ENCODE results near the gene MEX3D. TPM values are rescaled to one million over a fixed set of nuclear protein-coding genes. Genes with fewer than 3 reads are reported as not detected.

The MEX3D gene
- total RNA-seq, 2 experiments from 2014 or later: 1.6 to 2.3 TPM

DNA sequence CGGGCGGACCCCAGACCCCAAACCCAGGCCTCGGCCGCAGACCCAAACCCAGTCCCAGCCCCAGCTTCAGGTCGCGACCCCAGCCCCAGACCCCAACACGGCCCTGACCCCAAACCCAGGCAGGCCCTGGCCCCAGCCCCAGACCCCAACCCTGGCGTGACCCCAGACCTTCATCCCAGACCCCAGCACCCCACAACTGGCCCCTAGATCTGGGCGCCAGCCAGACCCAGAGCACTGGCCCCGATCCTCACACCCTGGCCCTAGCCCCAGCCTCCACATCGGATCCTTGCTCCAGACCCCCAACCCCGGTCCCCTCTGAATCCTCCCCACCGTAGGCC lies 17.1 kb upstream of the MEX3D start:
- Mint-ChIP-seq H3K9me3 (no peaks in the 10 kb centered on the region), H3K4me3 (no peak overlapping the region), H3K4me1 (ENCODE audit: low read depth) (peaks cover 9% of the 10 kb centered on the region), H3K36me3 (ENCODE audit: low read depth) (peaks cover 35% of the 10 kb centered on the region), H3K27ac (no peak overlapping the region), H3K27me3 (no peaks in the 10 kb centered on the region)
- DNase-seq: no peak
- POLR2A ChIA-PET: no interaction called here
- CTCF ChIA-PET: no interaction called here
- Histone ChIP-seq H3K27me3 (ENCODE audit: control insufficient read depth in 1 of 2, insufficient read depth in 2 of 2, low read length in 2 of 2) (no peaks in the 10 kb centered on the region), H3K9me3 (ENCODE audit: control insufficient read depth in 1 of 2, insufficient read depth in 1 of 2, low read length in 2 of 2) (no peaks in the 10 kb centered on the region), H3K27ac (ENCODE audit: low read depth in 1 of 2, low read length in 2 of 2) (no peak overlapping the region), H3K4me1 (ENCODE audit: insufficient read depth, low read length) (peaks cover 14% of the 10 kb centered on the region), H3K36me3 (ENCODE audit: insufficient read depth, low read length) (peaks cover 36% of the 10 kb centered on the region), H3K4me3 (ENCODE audit: low read length) (no peak overlapping the region)
- no peak for ATAC-seq (ENCODE audit: poor library complexity)
- TF ChIP-seq, protein P1, sequence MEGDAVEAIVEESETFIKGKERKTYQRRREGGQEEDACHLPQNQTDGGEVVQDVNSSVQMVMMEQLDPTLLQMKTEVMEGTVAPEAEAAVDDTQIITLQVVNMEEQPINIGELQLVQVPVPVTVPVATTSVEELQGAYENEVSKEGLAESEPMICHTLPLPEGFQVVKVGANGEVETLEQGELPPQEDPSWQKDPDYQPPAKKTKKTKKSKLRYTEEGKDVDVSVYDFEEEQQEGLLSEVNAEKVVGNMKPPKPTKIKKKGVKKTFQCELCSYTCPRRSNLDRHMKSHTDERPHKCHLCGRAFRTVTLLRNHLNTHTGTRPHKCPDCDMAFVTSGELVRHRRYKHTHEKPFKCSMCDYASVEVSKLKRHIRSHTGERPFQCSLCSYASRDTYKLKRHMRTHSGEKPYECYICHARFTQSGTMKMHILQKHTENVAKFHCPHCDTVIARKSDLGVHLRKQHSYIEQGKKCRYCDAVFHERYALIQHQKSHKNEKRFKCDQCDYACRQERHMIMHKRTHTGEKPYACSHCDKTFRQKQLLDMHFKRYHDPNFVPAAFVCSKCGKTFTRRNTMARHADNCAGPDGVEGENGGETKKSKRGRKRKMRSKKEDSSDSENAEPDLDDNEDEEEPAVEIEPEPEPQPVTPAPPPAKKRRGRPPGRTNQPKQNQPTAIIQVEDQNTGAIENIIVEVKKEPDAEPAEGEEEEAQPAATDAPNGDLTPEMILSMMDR (IDR thresholded peaks at IDR 0.05): no peak
- intact Hi-C loops (cut with DNase I, micrococcal nuclease): no loop called here

DNA sequence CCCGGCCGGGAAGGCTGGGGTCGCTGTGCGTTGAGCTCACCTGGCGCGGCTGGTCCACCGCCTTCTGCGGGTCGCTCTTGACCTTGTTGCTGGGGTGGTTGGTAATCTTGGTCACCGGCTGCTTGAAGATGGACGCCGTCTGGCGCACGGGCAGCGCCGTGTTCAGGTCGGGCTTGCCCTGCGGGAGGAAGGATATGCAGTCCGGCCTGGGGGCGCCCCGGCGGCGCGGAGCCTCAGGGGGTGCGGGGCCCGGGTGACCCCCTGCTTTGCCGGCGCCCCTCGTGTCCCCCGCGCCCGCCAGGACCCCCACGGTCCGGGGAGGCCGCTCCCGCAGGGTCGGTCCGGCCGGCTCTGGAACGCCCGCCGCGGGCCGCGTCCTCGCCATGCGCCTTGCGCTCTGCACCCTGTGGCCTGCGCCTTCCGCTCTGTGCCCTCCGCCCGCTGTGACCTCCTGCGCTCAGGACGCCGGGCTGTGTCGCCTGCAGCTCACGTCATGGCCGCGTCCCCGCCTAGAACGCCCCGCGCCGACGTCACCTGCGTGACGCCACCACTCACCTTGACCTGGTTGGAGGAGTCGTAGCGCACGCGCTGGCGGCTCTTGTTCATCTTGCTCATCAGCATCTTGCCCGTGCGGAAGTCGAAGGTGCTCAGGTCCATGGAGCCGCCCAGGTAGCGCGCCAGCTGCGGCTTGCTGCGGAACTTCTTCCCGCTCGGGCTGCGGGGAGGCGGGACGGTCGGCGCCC lies 16.5 kb upstream of the MEX3D start:
- H3K9me3 Mint-ChIP-seq: no peaks in the 10 kb centered on the region
- ATAC-seq (ENCODE audit: poor library complexity): no peak
- H3K4me1 ChIP-seq (ENCODE audit: insufficient read depth, low read length): peaks cover 9% of the 10 kb centered on the region
- peaks cover 6% of the 10 kb centered on the region for H3K4me1 Mint-ChIP-seq (ENCODE audit: low read depth)
- peaks cover 41% of the 10 kb centered on the region for H3K36me3 Mint-ChIP-seq (ENCODE audit: low read depth)
- H3K27me3 Mint-ChIP-seq: no peaks in the 10 kb centered on the region
- CTCF ChIA-PET: no interaction called here
- no peak overlapping the region for H3K4me3 Mint-ChIP-seq
- TF ChIP-seq, protein P1 (IDR thresholded peaks at IDR 0.05): no peak
- no peak overlapping the region for H3K27ac ChIP-seq (ENCODE audit: low read depth in 1 of 2, low read length in 2 of 2)
- H3K36me3 ChIP-seq (ENCODE audit: insufficient read depth, low read length): peaks cover 41% of the 10 kb centered on the region
- no peak overlapping the region for H3K4me3 ChIP-seq (ENCODE audit: low read length)
- peak in 1 of 14 experiments; percentile 28 for DNase-seq
- intact Hi-C loops (cut with DNase I, micrococcal nuclease): no loop called here
- H3K27me3 ChIP-seq (ENCODE audit: control insufficient read depth in 1 of 2, insufficient read depth in 2 of 2, low read length in 2 of 2): no peaks in the 10 kb centered on the region
- no peaks in the 10 kb centered on the region for H3K9me3 ChIP-seq (ENCODE audit: control insufficient read depth in 1 of 2, insufficient read depth in 1 of 2, low read length in 2 of 2)
- POLR2A ChIA-PET: interaction anchor here (1.5 kb wide), 1 partner anchor 68 kb away, joined by 4 read pairs; the partner anchor contains the start of gene TCF3
- no peak overlapping the region for H3K27ac Mint-ChIP-seq

DNA sequence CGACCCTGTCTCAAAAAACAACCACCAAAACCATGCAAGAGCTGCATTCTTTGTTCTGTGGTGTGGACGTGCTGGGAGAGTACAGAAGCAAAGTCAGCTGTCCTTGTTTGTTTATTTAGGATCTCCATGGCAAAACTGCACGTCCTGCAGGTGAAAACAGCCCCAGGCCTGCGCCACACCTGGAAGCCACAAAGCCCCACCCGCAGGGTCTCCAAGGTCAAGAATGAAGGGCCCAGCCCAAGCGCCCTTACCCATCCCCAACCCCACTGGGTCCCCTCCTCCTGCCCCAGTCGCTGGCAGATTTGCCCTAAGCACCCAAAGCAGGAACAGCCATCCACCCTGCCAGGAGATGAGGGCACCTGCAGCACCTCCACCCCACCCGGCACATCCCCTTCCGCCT lies 14.1 kb upstream of the MEX3D start:
- ATAC-seq (ENCODE audit: poor library complexity): no peak
- Histone ChIP-seq H3K27me3 (ENCODE audit: control insufficient read depth in 1 of 2, insufficient read depth in 2 of 2, low read length in 2 of 2) (no peaks in the 10 kb centered on the region), H3K9me3 (ENCODE audit: control insufficient read depth in 1 of 2, insufficient read depth in 1 of 2, low read length in 2 of 2) (no peaks in the 10 kb centered on the region), H3K4me3 (ENCODE audit: low read length) (no peak overlapping the region), H3K36me3 (ENCODE audit: insufficient read depth, low read length) (peaks cover 56% of the 10 kb centered on the region), H3K27ac (ENCODE audit: low read depth in 1 of 2, low read length in 2 of 2) (no peak overlapping the region), H3K4me1 (ENCODE audit: insufficient read depth, low read length) (peaks cover 9% of the 10 kb centered on the region)
- no peak overlapping the region for H3K27ac Mint-ChIP-seq
- H3K4me3 Mint-ChIP-seq: no peak overlapping the region
- no peaks in the 10 kb centered on the region for H3K27me3 Mint-ChIP-seq
- no peak for DNase-seq
- POLR2A ChIA-PET: interaction anchor here (0.7 kb wide), 1 partner anchor 62 kb away, joined by 3 read pairs; no protein-coding TSS in a partner anchor
- CTCF ChIA-PET: no interaction called here
- TF ChIP-seq, protein P1 (IDR thresholded peaks at IDR 0.05): no peak
- H3K4me1 Mint-ChIP-seq (ENCODE audit: low read depth): peaks cover 4% of the 10 kb centered on the region
- intact Hi-C loops (cut with DNase I, micrococcal nuclease): no loop called here
- no peaks in the 10 kb centered on the region for H3K9me3 Mint-ChIP-seq
- peaks cover 47% of the 10 kb centered on the region for H3K36me3 Mint-ChIP-seq (ENCODE audit: low read depth)
